IMR-90 (cell line): Measurements from ENCODE around the gene HERPUD1.

Source experiments
- CTCF ChIP-seq: conservative IDR thresholded peaks from 2 replicates; pipeline ENCODE4 v1.5.1; 2012; ENCODE audit warnings: mild to moderate bottlenecking, low read depth, low read length, improper control_type of control experiment
- POLR2A ChIP-seq: IDR thresholded peaks from 2 replicates; pipeline ENCODE4 v1.6.1; 2012; ENCODE audit warnings: mild to moderate bottlenecking, low read depth, low read length
- RAD21 ChIP-seq: IDR thresholded peaks from 2 replicates; pipeline ENCODE4 v1.6.1; 2012; ENCODE audit warnings: low read length, improper control_type of control experiment
- RCOR1 ChIP-seq: IDR thresholded peaks from 2 replicates; pipeline ENCODE4 v1.6.1; 2012; ENCODE audit warnings: mild to moderate bottlenecking, low read length, improper control_type of control experiment; ENCODE audit not compliant: insufficient replicate concordance
- SMC3 ChIP-seq: fragments of 150-350 bp; IDR thresholded peaks from 2 replicates; pipeline ENCODE4 v1.6.1; 2016; ENCODE audit warnings: low read depth, mild to moderate bottlenecking, antibody characterized with exemption, low read length, moderate library complexity
- USF2 ChIP-seq: fragments of 150-350 bp; IDR thresholded peaks from 2 replicates; pipeline ENCODE4 v1.6.1; 2017; ENCODE audit warnings: mild to moderate bottlenecking, antibody characterized with exemption, low read length, low read depth

- TF ChIP-seq CTCF: no peak
- TF ChIP-seq SMC3: no peak
- TF ChIP-seq RCOR1: no peak
- no peak for TF ChIP-seq RAD21
- TF ChIP-seq POLR2A: no peak
- TF ChIP-seq USF2: no peak
Observed at GRCh38 chr16:56885446-56886162, 46.3 kb upstream of the HERPUD1 start.
